K562 (cell line): Measurements from ENCODE around the gene SYNE1. TPM values are rescaled to one million over a fixed set of nuclear protein-coding genes. Genes with fewer than 3 reads are reported as not detected.

Source experiments
- ATAC-seq: fragments of 200-7000 bp; cut with Tn5 transposase; 3 replicates; pipeline ENCODE4 v1.9.1; 2020; ENCODE audit warnings: moderate library complexity
- BruUV-seq: library from RNA; stranded (reverse); fragments of 400-500 nt; replicated peaks from 2 replicates; lab custom pipeline; 2021; lab: Mats Ljungman, UMichigan
- CTCF ChIA-PET: fragments of 300-600 bp; formaldehyde crosslinking; extraction: SDS; loops from one replicate; lab custom pipeline; 2021; ENCODE audit warnings: low intra/inter-chr PET ratio; lab: Yijun Ruan, JAX
- POLR2A ChIA-PET: fragments of 300-600, 350-650 bp; sonication (Branson Sonifier 250); formaldehyde crosslinking; extraction: SDS; loops from one replicate; lab custom pipeline; 2021; ENCODE audit warnings: antibody characterized with exemption, inconsistent platforms; lab: Yijun Ruan, JAX
- DNase-seq, 4 experiments: peaks; one replicate each; pipeline versions ENCODE4 v3.0.0 to v3.0.0-alpha.2; 2011 to 2018; ENCODE audit warnings: low spot score in 3 of 4, mixed read lengths in 3 of 4; ENCODE audit errors: extremely low read depth in 1 of 4
- FAIRE-seq: peaks from 2 replicates; lab custom pipeline; 2011; peaks lifted over from hg19 to GRCh38; lab: Jason Lieb, UNC
- H2AFZ ChIP-seq: 2 replicates; pipeline ENCODE4 v1.6.0; 2011; ENCODE audit warnings: low read depth, low read length, control low read depth, inconsistent platforms
- H3K27ac ChIP-seq: fragments of 200-600 bp; 3 replicates; pipeline ENCODE4 v1.8.0; 2011; ENCODE audit warnings: low read depth, mild to moderate bottlenecking, control low read depth, inconsistent platforms, low read length, moderate library complexity, mixed read lengths; ENCODE audit errors: extremely low read depth
- H3K27me3 ChIP-seq, 2 experiments: fragments of 300-600 bp in 1 of 2; 2 replicates in 1 of 2; 3 replicates in 1 of 2; pipeline versions ENCODE4 v1.6.0 to v1.8.0; 2011; ENCODE audit warnings: inconsistent platforms in 2 of 2, low read length in 2 of 2, mild to moderate bottlenecking in 1 of 2, mixed read lengths in 1 of 2, moderate library complexity in 1 of 2; ENCODE audit not compliant: control insufficient read depth in 2 of 2, insufficient read depth in 2 of 2
- H3K36me3 ChIP-seq: fragments of 300-600 bp; 3 replicates; pipeline ENCODE4 v1.8.0; 2011; ENCODE audit warnings: mild to moderate bottlenecking, low read length, inconsistent platforms; ENCODE audit not compliant: control insufficient read depth, insufficient read depth
- H3K4me1 ChIP-seq, 2 experiments: fragments of 200-600 bp in 1 of 2; replicated peaks in 1 of 2; 2 replicates in 1 of 2; 3 replicates in 1 of 2; pipeline versions ENCODE4 v1.5.1 to v1.8.0; 2011; ENCODE audit warnings: inconsistent platforms in 2 of 2, low read length in 2 of 2, mild to moderate bottlenecking in 1 of 2, mixed read lengths in 1 of 2, moderate library complexity in 1 of 2; ENCODE audit not compliant: control insufficient read depth in 2 of 2, insufficient read depth in 2 of 2
- H3K4me2 ChIP-seq: 2 replicates; pipeline ENCODE4 v1.6.1; 2011; ENCODE audit warnings: low read length, control low read depth, inconsistent platforms, mixed read lengths; ENCODE audit not compliant: insufficient read depth
- H3K4me3 ChIP-seq: fragments of 200-600 bp; sonication (generic), shearing (Covaris generic); 2 replicates; pipeline ENCODE4 v1.5.1; 2016; ENCODE audit warnings: control low read depth, inconsistent platforms
- H3K79me2 ChIP-seq: fragments of 200-600 bp; 3 replicates; pipeline ENCODE4 v1.8.0; 2011; ENCODE audit warnings: low read length, inconsistent platforms; ENCODE audit not compliant: control insufficient read depth, insufficient read depth
- H3K9ac ChIP-seq, 2 experiments: 2 replicates each; pipeline versions ENCODE4 v1.6.0 to v1.6.1; 2011; ENCODE audit warnings: low read depth in 2 of 2, low read length in 2 of 2, control low read depth in 1 of 2, inconsistent platforms in 1 of 2, mild to moderate bottlenecking in 1 of 2, mixed read lengths in 1 of 2; ENCODE audit not compliant: insufficient read depth in 1 of 2
- H3K9me1 ChIP-seq: one replicate; pipeline ENCODE4 v1.6.0; 2011; ENCODE audit warnings: inconsistent platforms, mild to moderate bottlenecking, low read length, moderate library complexity; ENCODE audit not compliant: control insufficient read depth, insufficient read depth
- H3K9me3 ChIP-seq: replicated peaks from 2 replicates; pipeline ENCODE4 v1.5.1; 2011; ENCODE audit warnings: low read depth, low read length, inconsistent platforms; ENCODE audit not compliant: control insufficient read depth, insufficient read depth
- H4K20me1 ChIP-seq: replicated peaks from 2 replicates; pipeline ENCODE4 v1.6.1; 2011; ENCODE audit warnings: low read length, inconsistent platforms, mixed read lengths; ENCODE audit not compliant: control insufficient read depth, insufficient read depth
- BMI1 ChIP-seq: fragments of 150-350 bp; IDR thresholded peaks from 2 replicates; pipeline ENCODE4 v1.6.1; 2014; ENCODE audit warnings: low read length
- ESRRA ChIP-seq: fragments of 450-650 bp; IDR thresholded peaks from 2 replicates; pipeline ENCODE4 v1.6.1; 2014; ENCODE audit warnings: low read depth, mild to moderate bottlenecking, moderate library complexity, borderline replicate concordance
- PHTF2 ChIP-seq: fragments of 250-450 bp; sonication (Bioruptor Pico); IDR thresholded peaks from 2 replicates; pipeline ENCODE4 v1.5.0; 2021; ENCODE audit warnings: mild to moderate bottlenecking
- PPARD ChIP-seq: fragments of 250-450 bp; sonication (Bioruptor Pico); IDR thresholded peaks from 2 replicates; pipeline ENCODE4 v1.8.0; 2022; ENCODE audit warnings: inconsistent platforms, mild to moderate bottlenecking, moderate library complexity
- PTTG1 ChIP-seq: fragments of 450-650 bp; IDR thresholded peaks from 2 replicates; pipeline ENCODE4 v1.6.1; 2016; ENCODE audit warnings: low read depth, mild to moderate bottlenecking, missing genetic modification characterization, missing compliant biosample characterization
- ZBTB43 ChIP-seq: sonication (generic); formaldehyde crosslinking; IDR thresholded peaks from 2 replicates; pipeline ENCODE4 v1.8.0; 2023; ENCODE audit warnings: mild to moderate bottlenecking, missing genetic modification reagents
- ZHX1 ChIP-seq: fragments of 150-350 bp; conservative IDR thresholded peaks from 2 replicates; pipeline ENCODE4 v1.6.1; 2014; ENCODE audit warnings: low read length
- ZNF23 ChIP-seq: fragments of 250-450 bp; sonication (Bioruptor Pico); IDR thresholded peaks from 2 replicates; pipeline ENCODE4 v1.4.0; 2020; ENCODE audit warnings: mild to moderate bottlenecking
- ZNF3 ChIP-seq: fragments of 250-450 bp; sonication (Bioruptor Pico); IDR thresholded peaks from 2 replicates; pipeline ENCODE4 v1.5.0; 2021; ENCODE audit warnings: mild to moderate bottlenecking, moderate library complexity
- WGBS: fragments of 100-300 bp; shearing (Covaris generic); methylation state at CpG from one replicate; pipeline ENCODE4 v1.1.6; 2016; ENCODE audit warnings: low coverage, mixed read lengths; ENCODE audit not compliant: insufficient coverage; ENCODE audit errors: missing lambda C conversion rate; 5-methylcytosine and 5-hydroxymethylcytosine counted together
- in situ Hi-C: fragments of 300-500 bp; cut with MboI; formaldehyde crosslinking; loops from 4 replicates; pipeline ENCODE4 v1.15.0; 2018; ENCODE audit warnings: inconsistent platforms, mixed read lengths
- intact Hi-C: fragments of 100-400 bp; cut with micrococcal nuclease; formaldehyde crosslinking; loops from 2 replicates; pipeline ENCODE4 v1.14.2; 2022
- polyA plus RNA-seq, 8 experiments: library from polyadenylated mRNA; depleted of rRNA in 4 of 8; stranded (reverse) in 5 of 8; unstranded in 3 of 8; fragments of >200 nt; fragmentation: Nextera tagmentation in 2 of 8; fragmentation: Illumina TruSeq in 1 of 8; extraction: Ambion mirVana in 2 of 8; extraction: Trizol in 1 of 8; gene quantifications; 2 replicates each; pipeline versions ENCODE4 v1.2.1 to v1.2.3, GENCODE V29; 2011 to 2014; ENCODE audit warnings: inconsistent platforms in 1 of 8, missing spikeins in 1 of 8
- total RNA-seq, 7 experiments: library from RNA; depleted of rRNA in 6 of 7; stranded (reverse); fragments of >200 nt in 6 of 7; fragmentation: Illumina TruSeq in 2 of 7; extraction: Trizol in 2 of 7; gene quantifications; 2 replicates each; pipeline versions ENCODE4 v1.2.1 to v1.2.3, GENCODE V29; 2011 to 2021; ENCODE audit warnings: low replicate concordance in 1 of 7
- TF ChIP-seq, protein P1 (sequence below): fragments of 250-450 bp; sonication (Bioruptor Pico); IDR thresholded peaks from 2 replicates; pipeline ENCODE4 v1.4.0; 2020; ENCODE audit warnings: mild to moderate bottlenecking, moderate library complexity
- TF ChIP-seq, protein P2 (sequence below): fragments of 450-650 bp; formaldehyde crosslinking; IDR thresholded peaks from 2 replicates; pipeline ENCODE4 v1.4.0; 2022; ENCODE audit warnings: mild to moderate bottlenecking, moderate library complexity
- TF ChIP-seq, protein P3 (sequence below): fragments of 250-450 bp; sonication (Bioruptor Pico); IDR thresholded peaks from 2 replicates; pipeline ENCODE4 v1.8.0; 2021; ENCODE audit warnings: moderate library complexity, mild to moderate bottlenecking, inconsistent platforms
- TF ChIP-seq, protein P4 (sequence below): fragments of 200-400 bp; formaldehyde crosslinking; IDR thresholded peaks from 2 replicates; pipeline ENCODE4 v1.6.1; 2017; ENCODE audit warnings: mild to moderate bottlenecking, low read depth, low read length, moderate library complexity

SYNE1 gene
- total and polyA plus RNA-seq, 9 of the 15 experiments (the other 6 are each of a cell fraction or from before 2014, with no cell fraction given): under 0.01 to 0.42 (median 0.08) TPM; not detected in 1

GRCh38 chr6:152391179-152391880 lies 245.8 kb downstream of the SYNE1 start:
- Histone ChIP-seq H3K4me2 (no peak overlapping the region), H3K4me3 (no peak overlapping the region), H3K79me2 (no peaks in the 10 kb centered on the region), H3K4me1 (no peaks in the 10 kb centered on the region), H3K9me1 (no peaks in the 10 kb centered on the region), H3K27ac (no peak overlapping the region), H3K27me3 (no peaks in the 10 kb centered on the region), H3K36me3 (no peaks in the 10 kb centered on the region), H3K9me3 (no peaks in the 10 kb centered on the region), H4K20me1 (no peaks in the 10 kb centered on the region), H2AFZ (no peak overlapping the region), H3K9ac (no peak overlapping the region)
- ATAC-seq (no peak), FAIRE-seq (no peak), DNase-seq (no peak)
- ChIA-PET POLR2A (no interaction called here), CTCF (interaction anchor here (0.6 kb wide), 1 partner anchor 961 kb away, joined by 3 read pairs; no protein-coding TSS in a partner anchor)
- 0% methylated on average over 6 of the region's 6 CpGs for WGBS
- no TSS peak for BruUV-seq
- intact Hi-C loops: no loop called here
- in situ Hi-C loops: no loop called here
- TF ChIP-seq, protein P1, sequence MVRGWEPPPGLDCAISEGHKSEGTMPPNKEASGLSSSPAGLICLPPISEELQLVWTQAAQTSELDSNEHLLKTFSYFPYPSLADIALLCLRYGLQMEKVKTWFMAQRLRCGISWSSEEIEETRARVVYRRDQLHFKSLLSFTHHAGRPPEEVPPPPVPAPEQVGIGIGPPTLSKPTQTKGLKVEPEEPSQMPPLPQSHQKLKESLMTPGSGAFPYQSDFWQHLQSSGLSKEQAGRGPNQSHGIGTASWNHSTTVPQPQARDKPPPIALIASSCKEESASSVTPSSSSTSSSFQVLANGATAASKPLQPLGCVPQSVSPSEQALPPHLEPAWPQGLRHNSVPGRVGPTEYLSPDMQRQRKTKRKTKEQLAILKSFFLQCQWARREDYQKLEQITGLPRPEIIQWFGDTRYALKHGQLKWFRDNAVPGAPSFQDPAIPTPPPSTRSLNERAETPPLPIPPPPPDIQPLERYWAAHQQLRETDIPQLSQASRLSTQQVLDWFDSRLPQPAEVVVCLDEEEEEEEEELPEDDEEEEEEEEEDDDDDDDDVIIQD (CRISPR knock-in tag): no peak
- no peak for TF ChIP-seq ZBTB43
- TF ChIP-seq PTTG1 (tag): no peak
- TF ChIP-seq, protein P2, sequence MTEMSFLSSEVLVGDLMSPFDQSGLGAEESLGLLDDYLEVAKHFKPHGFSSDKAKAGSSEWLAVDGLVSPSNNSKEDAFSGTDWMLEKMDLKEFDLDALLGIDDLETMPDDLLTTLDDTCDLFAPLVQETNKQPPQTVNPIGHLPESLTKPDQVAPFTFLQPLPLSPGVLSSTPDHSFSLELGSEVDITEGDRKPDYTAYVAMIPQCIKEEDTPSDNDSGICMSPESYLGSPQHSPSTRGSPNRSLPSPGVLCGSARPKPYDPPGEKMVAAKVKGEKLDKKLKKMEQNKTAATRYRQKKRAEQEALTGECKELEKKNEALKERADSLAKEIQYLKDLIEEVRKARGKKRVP (CRISPR knock-in tag): no peak
- TF ChIP-seq, protein P3, sequence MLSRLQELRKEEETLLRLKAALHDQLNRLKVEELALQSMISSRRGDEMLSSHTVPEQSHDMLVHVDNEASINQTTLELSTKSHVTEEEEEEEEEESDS: no peak
- TF ChIP-seq BMI1: no peak
- no peak for TF ChIP-seq ESRRA
- no peak for TF ChIP-seq PPARD
- TF ChIP-seq PHTF2 (CRISPR knock-in tag): no peak
- no peak for TF ChIP-seq ZHX1
- TF ChIP-seq, protein P4, sequence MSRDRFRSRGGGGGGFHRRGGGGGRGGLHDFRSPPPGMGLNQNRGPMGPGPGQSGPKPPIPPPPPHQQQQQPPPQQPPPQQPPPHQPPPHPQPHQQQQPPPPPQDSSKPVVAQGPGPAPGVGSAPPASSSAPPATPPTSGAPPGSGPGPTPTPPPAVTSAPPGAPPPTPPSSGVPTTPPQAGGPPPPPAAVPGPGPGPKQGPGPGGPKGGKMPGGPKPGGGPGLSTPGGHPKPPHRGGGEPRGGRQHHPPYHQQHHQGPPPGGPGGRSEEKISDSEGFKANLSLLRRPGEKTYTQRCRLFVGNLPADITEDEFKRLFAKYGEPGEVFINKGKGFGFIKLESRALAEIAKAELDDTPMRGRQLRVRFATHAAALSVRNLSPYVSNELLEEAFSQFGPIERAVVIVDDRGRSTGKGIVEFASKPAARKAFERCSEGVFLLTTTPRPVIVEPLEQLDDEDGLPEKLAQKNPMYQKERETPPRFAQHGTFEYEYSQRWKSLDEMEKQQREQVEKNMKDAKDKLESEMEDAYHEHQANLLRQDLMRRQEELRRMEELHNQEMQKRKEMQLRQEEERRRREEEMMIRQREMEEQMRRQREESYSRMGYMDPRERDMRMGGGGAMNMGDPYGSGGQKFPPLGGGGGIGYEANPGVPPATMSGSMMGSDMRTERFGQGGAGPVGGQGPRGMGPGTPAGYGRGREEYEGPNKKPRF: no peak
- no peak for TF ChIP-seq ZNF23
- TF ChIP-seq ZNF3 (CRISPR knock-in tag): no peak
